H1 (cell line): ENCODE results near the gene BTK. TPM values are rescaled to one million over a fixed set of nuclear protein-coding genes. Genes with fewer than 3 reads are reported as not detected.
A peak's percentile ranks its signal among the peaks of the same experiment; 100 is the strongest.

ENCODE experiments used
- CTCF ChIA-PET: fragments of 300-600 bp; sonication (Branson Sonifier 250); formaldehyde crosslinking; loops from one replicate; lab custom pipeline; 2021; ENCODE audit not compliant: partially characterized antibody; lab: Charles Lee
- POLR2A ChIA-PET: fragments of 300-600 bp; sonication (Branson Sonifier 250); formaldehyde crosslinking; loops from one replicate; lab custom pipeline; 2021; ENCODE audit warnings: inconsistent platforms; ENCODE audit not compliant: partially characterized antibody; lab: Charles Lee
- DNase-seq, 2 experiments: peaks; one replicate each; pipeline versions ENCODE4 v3.0.0 to v3.0.0-alpha.2; 2010 to 2022; ENCODE audit warnings: low spot score in 2 of 2, low read depth in 1 of 2, mixed read lengths in 1 of 2
- FAIRE-seq: peaks from 2 replicates; lab custom pipeline; 2011; peaks lifted over from hg19 to GRCh38; lab: Jason Lieb, UNC
- H2AFZ ChIP-seq: 2 replicates; pipeline ENCODE4 v1.8.1; 2012; ENCODE audit warnings: low read length, inconsistent platforms
- H2AK5ac ChIP-seq: 2 replicates; pipeline ENCODE4 v1.6.1; 2013; ENCODE audit warnings: low read depth, low read length
- H2BK120ac ChIP-seq: replicated peaks from 2 replicates; pipeline ENCODE3; 2013; ENCODE audit warnings: low read depth, low read length, inconsistent platforms
- H2BK12ac ChIP-seq: 2 replicates; pipeline ENCODE4 v1.6.1; 2013; ENCODE audit warnings: low read depth, low read length
- H2BK15ac ChIP-seq: 2 replicates; pipeline ENCODE4 v1.6.1; 2013; ENCODE audit warnings: low read length
- H2BK20ac ChIP-seq: 2 replicates; pipeline ENCODE4 v1.6.1; 2013; ENCODE audit warnings: low read length
- H2BK5ac ChIP-seq: 2 replicates; pipeline ENCODE4 v1.6.1; 2013; ENCODE audit warnings: low read depth, low read length
- H3K14ac ChIP-seq: 2 replicates; pipeline ENCODE4 v1.6.1; 2013; ENCODE audit warnings: inconsistent platforms; ENCODE audit not compliant: insufficient read length
- H3K18ac ChIP-seq: 2 replicates; pipeline ENCODE4 v1.6.1; 2013; ENCODE audit warnings: low read length; ENCODE audit errors: extremely low read depth
- H3K23ac ChIP-seq: 2 replicates; pipeline ENCODE4 v1.6.1; 2013; ENCODE audit warnings: inconsistent platforms; ENCODE audit not compliant: insufficient read length
- H3K23me2 ChIP-seq: 2 replicates; pipeline ENCODE4 v1.6.1; 2013; ENCODE audit warnings: low read depth, low read length
- H3K27ac ChIP-seq: 2 replicates; pipeline ENCODE4 v1.6.1; 2011; ENCODE audit warnings: low read depth, low read length, inconsistent platforms
- H3K27me3 ChIP-seq, 4 experiments: replicated peaks in 1 of 4; 1 replicate in 1 of 4; 2 replicates in 3 of 4; pipeline versions ENCODE4 v1.6.1 to v1.8.1; 2011 to 2013; ENCODE audit warnings: low read length in 3 of 4, mild to moderate bottlenecking in 3 of 4, inconsistent platforms in 2 of 4, mixed read lengths in 2 of 4, moderate library complexity in 1 of 4; ENCODE audit not compliant: control insufficient read depth in 3 of 4, insufficient read depth in 3 of 4; ENCODE audit errors: extremely low read depth in 1 of 4
- H3K36me3 ChIP-seq, 4 experiments: 2 replicates each; pipeline versions ENCODE4 v1.6.1 to v1.8.1; 2011 to 2013; ENCODE audit warnings: mild to moderate bottlenecking in 4 of 4, low read length in 3 of 4, moderate library complexity in 2 of 4, control low read depth in 1 of 4, inconsistent platforms in 1 of 4; ENCODE audit not compliant: insufficient read depth in 4 of 4, control insufficient read depth in 2 of 4
- H3K4ac ChIP-seq: replicated peaks from 2 replicates; pipeline ENCODE3; 2013; ENCODE audit warnings: low read length, low read depth, mixed read lengths, inconsistent platforms; ENCODE audit not compliant: insufficient read length
- H3K4me1 ChIP-seq, 4 experiments: replicated peaks in 1 of 4; 1 replicate in 1 of 4; 2 replicates in 3 of 4; pipeline versions ENCODE4 v1.6.1 to v1.8.1; 2011 to 2013; ENCODE audit warnings: low read length in 3 of 4, inconsistent platforms in 2 of 4, mixed read lengths in 1 of 4; ENCODE audit not compliant: insufficient read depth in 4 of 4, control insufficient read depth in 3 of 4
- H3K4me2 ChIP-seq, 2 experiments: 2 replicates each; pipeline versions ENCODE4 v1.6.1 to v1.8.1; 2011 to 2013; ENCODE audit warnings: low read depth in 2 of 2, low read length in 2 of 2, control low read depth in 1 of 2, inconsistent platforms in 1 of 2, mild to moderate bottlenecking in 1 of 2; ENCODE audit not compliant: insufficient read depth in 1 of 2
- H3K4me3 ChIP-seq, 4 experiments: fragments of 200-600, 300-600 bp in 1 of 4; sonication (generic), shearing (Covaris generic), sonication (Bioruptor Twin) in 1 of 4; 2 replicates each; pipeline versions ENCODE4 v1.5.1 to v1.8.1; 2011 to 2016; ENCODE audit warnings: low read length in 4 of 4, low read depth in 3 of 4, control low read depth in 2 of 4, inconsistent platforms in 2 of 4, mild to moderate bottlenecking in 2 of 4, mixed read lengths in 1 of 4, moderate library complexity in 1 of 4; ENCODE audit not compliant: insufficient read depth in 2 of 4; ENCODE audit errors: extremely low read depth in 1 of 4
- H3K56ac ChIP-seq: replicated peaks from 2 replicates; pipeline ENCODE3; 2013; ENCODE audit warnings: low read depth, mild to moderate bottlenecking, mixed read lengths, low read length, inconsistent platforms; ENCODE audit not compliant: insufficient read length
- H3K79me1 ChIP-seq: 2 replicates; pipeline ENCODE4 v1.6.1; 2013; ENCODE audit warnings: low read depth, low read length, control low read depth
- H3K79me2 ChIP-seq, 2 experiments: 2 replicates each; pipeline versions ENCODE4 v1.6.1 to v1.8.1; 2012 to 2013; ENCODE audit warnings: low read length in 2 of 2, mild to moderate bottlenecking in 2 of 2, inconsistent platforms in 1 of 2; ENCODE audit not compliant: insufficient read depth in 2 of 2, control insufficient read depth in 1 of 2
- H3K9ac ChIP-seq, 4 experiments: replicated peaks in 1 of 4; 1 replicate in 1 of 4; 2 replicates in 3 of 4; pipeline versions ENCODE4 v1.6.1 to v1.8.1; 2011 to 2013; ENCODE audit warnings: low read depth in 3 of 4, low read length in 3 of 4, control low read depth in 2 of 4, mild to moderate bottlenecking in 2 of 4, moderate library complexity in 2 of 4, inconsistent platforms in 1 of 4; ENCODE audit errors: extremely low read depth in 1 of 4
- H3K9me3 ChIP-seq, 2 experiments: 2 replicates each; pipeline versions ENCODE4 v1.6.1 to v1.8.1; 2012 to 2013; ENCODE audit warnings: mild to moderate bottlenecking in 2 of 2, moderate library complexity in 2 of 2, control low read depth in 1 of 2, inconsistent platforms in 1 of 2, low read depth in 1 of 2, low read length in 1 of 2, mixed read lengths in 1 of 2; ENCODE audit not compliant: insufficient read depth in 2 of 2
- H4K20me1 ChIP-seq, 2 experiments: replicated peaks in 1 of 2; 2 replicates each; pipeline versions ENCODE3 to v1.8.1; 2011 to 2013; ENCODE audit warnings: inconsistent platforms in 2 of 2, low read length in 2 of 2, mild to moderate bottlenecking in 1 of 2; ENCODE audit not compliant: insufficient read depth in 2 of 2, control insufficient read depth in 1 of 2
- H4K5ac ChIP-seq: 2 replicates; pipeline ENCODE4 v1.6.1; 2013; ENCODE audit warnings: low read length, low read depth, mixed read lengths, inconsistent platforms; ENCODE audit not compliant: insufficient read length
- H4K8ac ChIP-seq: 2 replicates; pipeline ENCODE4 v1.8.0; 2013; ENCODE audit warnings: mild to moderate bottlenecking, moderate library complexity, low read length, inconsistent platforms; ENCODE audit not compliant: insufficient read depth; ENCODE audit errors: extremely low read depth
- H4K91ac ChIP-seq: replicated peaks from 2 replicates; pipeline ENCODE3; 2013; ENCODE audit warnings: low read length, mixed read lengths, inconsistent platforms; ENCODE audit not compliant: insufficient read length
- CTBP2 ChIP-seq: IDR thresholded peaks from 2 replicates; pipeline ENCODE4 v1.7.0; 2011; ENCODE audit warnings: borderline replicate concordance, mild to moderate bottlenecking, moderate library complexity, mixed read lengths, low read length; ENCODE audit not compliant: insufficient read depth, insufficient read length
- GABPA ChIP-seq: IDR thresholded peaks from 2 replicates; pipeline ENCODE4 v1.6.1; 2011; ENCODE audit warnings: mild to moderate bottlenecking, low read length, moderate library complexity, borderline replicate concordance; ENCODE audit not compliant: insufficient read depth
- GTF2F1 ChIP-seq: IDR thresholded peaks from 2 replicates; pipeline ENCODE4 v1.6.1; 2012; ENCODE audit warnings: low read depth, low read length, improper control_type of control experiment, borderline replicate concordance
- JUN ChIP-seq: IDR thresholded peaks from 2 replicates; pipeline ENCODE4 v1.6.1; 2011; ENCODE audit warnings: low read depth, mild to moderate bottlenecking, improper control_type of control experiment, low read length
- MAFK ChIP-seq: IDR thresholded peaks from 2 replicates; pipeline ENCODE4 v1.6.1; 2012; ENCODE audit warnings: low read depth, mild to moderate bottlenecking, improper control_type of control experiment, low read length
- POLR2AphosphoS5 ChIP-seq: IDR thresholded peaks from 2 replicates; pipeline ENCODE4 v1.6.1; 2011; ENCODE audit warnings: low read depth, low read length
- TCF12 ChIP-seq: IDR thresholded peaks from 2 replicates; pipeline ENCODE4 v1.6.1; 2011; ENCODE audit warnings: low read depth, mild to moderate bottlenecking, low read length
- WGBS, 2 experiments: shearing (Covaris generic) in 1 of 2; methylation state at CpG; one replicate each; pipeline versions ENCODE4 v1.1.6 to v1.1.7; 2013 to 2015; ENCODE audit warnings: low lambda C conversion rate in 2 of 2, mixed read lengths in 2 of 2, inconsistent platforms in 1 of 2, low coverage in 1 of 2, missing lambda C conversion rate in 1 of 2; ENCODE audit not compliant: insufficient replicate concordance in 2 of 2, insufficient coverage in 1 of 2, insufficient read length in 1 of 2; ENCODE audit errors: extremely low coverage in 1 of 2, missing lambda C conversion rate in 1 of 2; 5-methylcytosine and 5-hydroxymethylcytosine counted together
- polyA plus RNA-seq, 7 experiments: library from polyadenylated mRNA; depleted of rRNA in 3 of 7; stranded (reverse) in 5 of 7; unstranded in 2 of 7; fragments of >200 nt in 5 of 7; fragments of 200-250 nt in 2 of 7; gene quantifications; 1 replicate in 5 of 7; 2 replicates in 1 of 7; 4 replicates in 1 of 7; pipeline versions ENCODE4 v1.2.1 to v1.2.3, GENCODE V29; 2011 to 2013; ENCODE audit warnings: missing spikeins in 2 of 7, mixed read lengths in 2 of 7
- total RNA-seq: library from RNA; stranded (reverse); fragmentation: NEBNext Ultra II Directional; extraction: Animal tissue kit (Norgen Biotek cat#: 25700); gene quantifications from 2 replicates; pipeline ENCODE4 v1.2.1, GENCODE V29; 2021
- TF ChIP-seq, protein P1 (sequence below): IDR thresholded peaks from 2 replicates; pipeline ENCODE4 v1.6.1; 2012; ENCODE audit warnings: inconsistent platforms
- TF ChIP-seq, protein P2 (sequence below): IDR thresholded peaks from 2 replicates; pipeline ENCODE4 v1.6.1; 2012; ENCODE audit warnings: low read length, inconsistent platforms

The BTK gene
- total and polyA plus RNA-seq, 2 of the 8 experiments (the other 6 are each of a cell fraction or from before 2014, with no cell fraction given): 0.06 to 0.20 TPM

- Histone ChIP-seq H3K4me3 (peak within 1 kb of the TSS; percentile 87 to 98 (median 92)), H2BK12ac (peak within 1 kb of the TSS; percentile 60; the same call in 1 of the 2 replicates), H2BK20ac (no peak within 1 kb of the TSS), H3K79me2 (peaks cover 5 to 62% of the 10 kb centered on the region in 2 experiments), H4K91ac (no peak within 1 kb of the TSS), H3K27ac (peak within 1 kb of the TSS; percentile 98), H3K9ac (peak within 1 kb of the TSS; percentile 69 to 99 (median 93)), H3K56ac (peak within 1 kb of the TSS; percentile 46), H4K8ac (peak within 1 kb of the TSS; percentile 94; the same call in 1 of the 2 replicates), H3K14ac (no peak within 1 kb of the TSS), H3K4me1 (no peaks in the 10 kb centered on the region; a peak in 1 of 7 replicates), H3K18ac (no peak within 1 kb of the TSS; the same call in none of the 2 replicates), H2AFZ (0 out of 2 replicates have a peak within 1 kb of the TSS, but pooled peaks have one; percentile 41), H3K27me3 (no peaks in the 10 kb centered on the region), H3K4ac (no peak within 1 kb of the TSS), H4K20me1 (peaks cover 0 to 2% of the 10 kb centered on the region in 2 experiments), H2BK5ac (peak within 1 kb of the TSS; percentile 90; the same call in 1 of the 2 replicates), H3K23ac (no peak within 1 kb of the TSS), H3K36me3 (peaks cover 0 to 12% (median 6%) of the 10 kb centered on the region in 4 experiments; a peak in 5 of 8 replicates), H4K5ac (peak within 1 kb of the TSS; percentile 83), H3K9me3 (no peaks in the 10 kb centered on the region), H3K23me2 (peaks cover 4% of the 10 kb centered on the region; the same call in 1 of the 2 replicates), H3K4me2 (peak within 1 kb of the TSS; percentile 67 to 72), H2BK120ac (no peak within 1 kb of the TSS), H2BK15ac (no peak within 1 kb of the TSS), H2AK5ac (no peak within 1 kb of the TSS), H3K79me1 (no peaks in the 10 kb centered on the region)
- FAIRE-seq: peak; percentile 99
- WGBS, 2 experiments: 1% methylated on average over 27 of the region's 47 CpGs; no CpG with 5 or more reads in 1 of the 2 experiments
- CTCF ChIA-PET: interaction anchor here (1.8 kb wide), 1 partner anchor 17 kb away, joined by 7 read pairs; the partner anchor contains the start of gene RPL36A
- POLR2A ChIA-PET: interaction anchor here (0.7 to 1.3 kb wide), 4 partner anchors 8 to 17 kb away, joined by 3 to 13 read pairs (median 8); partner anchors contain the start of gene RPL36A
- peak; percentile 77 to 80 for DNase-seq
- TF ChIP-seq POLR2AphosphoS5: peak; percentile 81
- no peak for TF ChIP-seq JUN
- no peak for TF ChIP-seq GTF2F1
- TF ChIP-seq, protein P1, sequence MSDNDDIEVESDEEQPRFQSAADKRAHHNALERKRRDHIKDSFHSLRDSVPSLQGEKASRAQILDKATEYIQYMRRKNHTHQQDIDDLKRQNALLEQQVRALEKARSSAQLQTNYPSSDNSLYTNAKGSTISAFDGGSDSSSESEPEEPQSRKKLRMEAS: no peak
- no peak for TF ChIP-seq GABPA
- no peak for TF ChIP-seq CTBP2
- TF ChIP-seq MAFK: no peak
- TF ChIP-seq, protein P2, sequence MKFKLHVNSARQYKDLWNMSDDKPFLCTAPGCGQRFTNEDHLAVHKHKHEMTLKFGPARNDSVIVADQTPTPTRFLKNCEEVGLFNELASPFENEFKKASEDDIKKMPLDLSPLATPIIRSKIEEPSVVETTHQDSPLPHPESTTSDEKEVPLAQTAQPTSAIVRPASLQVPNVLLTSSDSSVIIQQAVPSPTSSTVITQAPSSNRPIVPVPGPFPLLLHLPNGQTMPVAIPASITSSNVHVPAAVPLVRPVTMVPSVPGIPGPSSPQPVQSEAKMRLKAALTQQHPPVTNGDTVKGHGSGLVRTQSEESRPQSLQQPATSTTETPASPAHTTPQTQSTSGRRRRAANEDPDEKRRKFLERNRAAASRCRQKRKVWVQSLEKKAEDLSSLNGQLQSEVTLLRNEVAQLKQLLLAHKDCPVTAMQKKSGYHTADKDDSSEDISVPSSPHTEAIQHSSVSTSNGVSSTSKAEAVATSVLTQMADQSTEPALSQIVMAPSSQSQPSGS: peak; percentile 63; the same call in 1 of the 2 replicates
- TF ChIP-seq TCF12: no peak
Measured at GRCh38 chrX:101407748-101408531, 21.9 kb upstream of the BTK start, which contains the start of the genes GLA and HNRNPH2. GLA (minus strand) TSS chrX:101407925; CDS start chrX:101407903, 22 bp downstream. HNRNPH2 (plus strand) TSS chrX:101408222; CDS start chrX:101411989, 3,767 bp downstream.
